ENCODE data around the gene SLC49A4.

The SLC49A4 gene

DNA sequence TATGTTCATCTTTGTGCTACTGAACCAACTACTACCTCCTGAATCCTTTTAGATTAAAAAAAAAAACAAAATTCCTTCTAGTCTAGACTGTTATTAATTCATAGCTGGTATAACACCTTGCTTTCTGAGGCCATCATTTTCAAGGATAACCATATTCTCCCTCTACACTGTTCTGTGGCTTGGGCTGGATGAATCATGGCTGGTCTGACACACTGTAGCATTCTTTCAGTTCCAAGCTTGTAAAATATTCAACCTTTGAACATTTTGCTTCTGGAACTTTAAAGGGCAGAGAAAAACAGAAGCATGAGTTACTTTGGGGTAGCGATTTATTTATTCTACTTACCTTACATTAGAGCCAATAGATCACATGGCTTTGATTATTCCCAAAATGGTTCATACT is 8.8 kb upstream of the SLC49A4 start:
- no peak for DNase-seq

DNA sequence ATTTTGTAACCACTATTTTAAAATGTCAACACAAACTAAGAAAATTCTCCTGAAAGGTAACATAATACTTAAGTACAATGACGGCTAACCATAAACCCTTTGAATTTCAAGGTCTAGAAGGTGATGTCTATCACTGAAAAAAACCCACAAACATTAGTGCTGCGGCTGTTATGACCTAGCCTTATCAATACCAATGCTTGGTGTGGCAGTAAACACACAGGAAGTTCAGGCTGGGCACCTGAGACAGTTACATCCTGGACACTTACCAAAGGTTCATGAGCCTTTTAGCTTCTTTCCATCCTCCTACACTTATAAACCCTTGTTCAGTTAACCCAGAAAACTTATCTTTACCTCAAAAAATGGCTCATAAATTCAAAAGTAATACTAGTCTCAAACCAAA is 7.0 kb upstream of the SLC49A4 start:
- no peak for DNase-seq

GRCh38 chr3:122789585-122790273 is 5.1 kb upstream of the SLC49A4 start:
- DNase-seq = no peak

GRCh38 chr3:122793568-122794416 is 1.1 kb upstream of the SLC49A4 start, which contains the start of gene HSPBAP1:
Gene HSPBAP1, minus strand, starts transcription at chr3:122793831. Its CDS starts 151 bp downstream, at chr3:122793680.
- no peak for DNase-seq

GRCh38 chr3:122794483-122794778 is 438 bp upstream of the SLC49A4 start:
- no peak for DNase-seq

DNA sequence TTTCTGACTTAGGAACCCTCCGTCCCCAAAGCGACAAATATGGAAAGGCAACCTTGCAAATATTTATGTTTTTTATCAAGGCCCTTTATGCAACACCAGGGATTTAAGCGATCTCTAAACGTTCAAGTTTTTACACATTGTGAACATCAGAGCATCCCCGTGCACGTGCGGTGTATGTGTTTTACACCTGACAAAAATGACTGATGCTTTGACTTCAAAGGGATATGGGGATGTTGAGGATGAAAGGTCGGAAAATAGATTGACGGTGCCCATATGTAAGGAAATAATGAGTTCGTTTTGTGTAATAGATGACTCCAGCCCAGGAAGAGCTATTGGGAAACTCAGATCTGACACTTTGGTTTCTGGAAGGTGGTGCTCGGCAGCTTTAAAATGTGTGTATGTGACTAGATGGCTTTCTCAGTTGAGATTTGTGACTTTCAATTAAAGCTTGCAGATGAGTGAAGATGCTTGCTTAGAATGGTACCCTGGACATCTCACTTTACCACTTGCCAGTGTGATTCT is 866 bp downstream of the SLC49A4 start:
- no peak for DNase-seq

DNA sequence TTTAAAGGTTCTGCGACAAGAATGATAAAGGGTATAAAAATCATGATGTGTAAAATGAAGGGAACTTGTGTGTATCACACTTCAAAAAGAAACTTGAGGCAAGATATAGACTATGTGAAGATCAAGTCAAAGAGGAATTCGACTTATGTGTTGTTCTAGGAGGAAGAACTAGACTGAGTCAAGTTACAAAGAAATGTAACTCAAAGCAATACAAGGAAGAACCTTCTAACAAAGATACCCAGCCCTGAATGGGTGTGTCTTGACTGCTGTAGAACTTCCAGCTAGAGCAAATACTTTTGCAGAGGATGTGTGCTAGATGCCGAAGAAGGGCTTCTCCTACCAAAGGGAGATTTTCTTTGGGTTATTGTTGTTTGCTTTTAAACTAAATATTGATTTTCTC is 2.4 kb downstream of the SLC49A4 start:
- no peak for DNase-seq

DNA sequence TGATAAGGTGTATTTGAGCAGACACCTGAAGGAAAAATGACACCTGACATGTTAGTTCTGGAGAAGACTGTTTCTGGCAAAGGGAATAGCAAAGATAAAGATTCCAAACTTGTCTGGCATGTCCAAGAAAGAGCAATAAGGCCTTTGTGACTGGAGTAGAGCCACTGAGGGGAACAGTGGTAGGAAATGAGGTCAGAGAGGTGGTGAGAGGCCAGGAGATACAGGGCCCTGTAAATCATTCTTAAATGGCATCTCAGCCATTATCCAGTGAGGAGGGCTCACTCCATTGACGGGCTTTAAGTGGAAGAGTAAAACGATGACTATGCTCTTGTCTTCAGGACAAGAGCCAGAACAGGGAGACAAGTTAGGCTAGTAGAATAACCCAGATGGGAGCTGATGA is 4.5 kb downstream of the SLC49A4 start:
- DNase-seq = no peak

- DNase-seq = no peak
These were observed 5.2 kb downstream of the SLC49A4 start for GRCh38 chr3:122800031-122800430.

DNA sequence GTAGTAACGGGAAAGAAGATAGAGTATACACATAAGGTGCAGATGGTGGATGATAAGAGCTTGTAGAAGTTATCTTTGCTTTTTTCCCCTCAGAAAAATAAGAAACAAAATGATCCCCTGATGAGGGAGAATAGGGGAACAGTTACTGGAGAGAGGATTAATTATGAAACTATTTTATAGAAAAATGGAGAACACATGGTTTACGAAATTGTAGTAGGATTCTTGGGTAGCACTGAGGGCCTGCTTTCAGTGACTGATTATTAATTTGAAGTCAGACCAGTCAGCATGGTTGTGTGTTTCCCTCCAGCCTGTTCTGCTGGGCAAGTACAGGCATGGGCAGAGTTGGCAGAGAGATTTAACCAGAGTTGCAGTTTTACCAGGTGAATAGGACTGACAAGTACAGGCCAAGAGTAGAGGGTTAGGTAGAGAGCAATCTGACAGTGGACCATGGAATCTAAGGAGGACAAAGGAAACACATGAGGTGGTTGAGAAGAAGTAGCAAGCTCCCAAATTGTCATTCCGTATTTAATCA is 5.9 kb downstream of the SLC49A4 start:
- no peak for DNase-seq

DNA sequence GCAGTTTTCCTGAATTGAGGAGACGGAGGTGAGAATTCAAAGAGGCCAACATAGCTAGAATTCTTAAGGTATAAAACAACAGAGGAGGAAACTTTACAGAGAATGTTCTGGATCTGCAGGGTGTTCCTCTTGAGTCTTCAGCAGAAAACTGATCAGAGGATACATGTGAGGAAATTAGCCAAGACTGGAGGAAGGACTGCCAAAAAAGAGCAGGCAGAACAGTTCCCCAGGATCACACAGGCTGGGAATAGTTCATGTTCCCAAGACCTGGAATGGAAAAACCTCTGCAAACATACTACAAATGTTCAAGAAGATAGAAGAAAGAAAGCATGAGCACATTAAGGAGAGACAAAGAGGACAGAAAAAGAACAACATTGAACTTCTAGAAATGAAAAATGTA is 7.5 kb downstream of the SLC49A4 start:
- no peak for DNase-seq

DNA sequence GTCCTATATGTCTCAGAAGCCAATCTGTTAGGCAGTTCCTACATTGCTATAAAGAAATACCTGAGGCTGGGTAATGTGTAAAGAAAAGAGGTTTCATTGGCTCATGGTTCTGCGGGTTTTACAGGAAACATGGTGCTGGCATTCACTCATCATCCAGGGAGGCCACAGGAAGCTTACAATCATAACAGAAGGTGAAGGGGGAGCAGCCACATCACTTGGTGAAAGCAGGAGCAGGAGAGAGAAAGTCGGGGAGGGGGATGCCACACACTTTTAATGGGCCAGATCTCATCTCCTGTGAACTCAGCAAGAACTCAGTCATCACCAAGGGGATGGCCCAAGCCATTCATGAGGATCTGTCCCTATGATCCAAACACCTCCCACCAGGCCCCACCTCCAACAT is 9.1 kb downstream of the SLC49A4 start:
- no peak for DNase-seq

DNA sequence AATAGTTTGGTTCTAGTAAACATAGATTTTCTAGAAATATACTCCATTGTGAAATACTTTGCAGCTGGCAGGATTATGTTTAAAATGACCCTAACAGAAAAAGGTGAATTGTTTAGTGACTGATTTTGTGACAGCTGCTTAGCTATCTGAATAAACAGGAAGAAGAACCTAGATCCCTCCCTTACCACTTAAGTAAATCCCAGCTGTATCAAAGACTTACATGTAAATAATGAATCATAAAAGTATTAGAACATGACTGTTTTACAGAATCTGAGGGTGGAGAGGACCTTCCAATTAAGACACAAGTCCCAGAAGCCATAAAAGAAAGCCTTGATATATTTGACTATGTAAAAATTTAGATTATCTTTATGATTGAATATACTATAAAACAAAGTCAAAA is 15.9 kb downstream of the SLC49A4 start:
- DNase-seq = no peak

GRCh38 chr3:122816587-122816986 is 21.7 kb downstream of the SLC49A4 start:
- DNase-seq = no peak

- no peak for DNase-seq
These were observed 29.9 kb downstream of the SLC49A4 start for GRCh38 chr3:122824465-122825381.

- DNase-seq = no peak
These were observed 30.6 kb downstream of the SLC49A4 start for GRCh38 chr3:122825460-122825859.

DNA sequence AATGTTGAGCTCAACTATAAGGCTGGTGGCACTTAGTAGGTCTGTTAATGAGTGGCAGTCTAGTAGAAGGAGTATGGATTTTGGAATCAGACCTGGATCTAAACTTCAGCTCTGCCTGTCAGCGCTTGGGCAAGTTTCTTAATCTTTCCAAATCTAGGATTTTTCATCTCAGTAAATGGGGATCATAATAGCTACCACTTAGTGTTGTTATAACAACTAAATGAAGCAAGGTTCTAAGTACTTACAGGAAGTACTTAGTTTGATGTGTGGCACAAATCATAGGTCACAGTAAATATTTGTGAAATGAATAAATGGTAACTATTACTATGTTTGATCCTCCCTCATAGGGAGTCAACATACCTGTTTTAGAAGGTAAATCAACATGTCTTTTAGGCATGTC is 31.4 kb downstream of the SLC49A4 start:
- no peak for DNase-seq

- DNase-seq = no peak
These were observed 33.4 kb downstream of the SLC49A4 start for GRCh38 chr3:122828281-122828680.

GRCh38 chr3:122835590-122835989 is 40.7 kb downstream of the SLC49A4 start:
- no peak for DNase-seq

GRCh38 chr3:122843604-122844003 is 48.7 kb downstream of the SLC49A4 start:
- DNase-seq = peak; percentile 49

DNA sequence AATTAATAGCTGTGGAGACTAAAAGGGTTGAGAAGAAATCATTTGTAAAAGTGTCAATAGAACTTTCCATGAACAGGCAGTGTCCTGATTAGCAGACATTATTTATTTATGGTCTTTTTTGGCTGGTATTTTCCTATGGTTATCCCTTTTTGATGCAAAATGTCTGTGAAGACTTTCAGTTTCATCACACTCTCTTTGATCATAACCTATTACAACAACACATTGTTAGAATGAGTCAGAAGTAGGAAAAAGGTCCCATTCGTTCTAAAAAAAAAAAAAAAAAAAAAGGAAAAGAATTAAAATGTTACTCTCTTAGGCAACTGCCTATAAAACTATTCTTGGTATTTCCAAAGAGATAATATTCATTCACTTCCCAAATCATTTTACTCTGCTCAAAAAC is 62.1 kb downstream of the SLC49A4 start:
- no peak for DNase-seq

GRCh38 chr3:122858373-122858772 is 63.5 kb downstream of the SLC49A4 start:
- no peak for DNase-seq

Measured in NCI-H2107 (cell line).